Measurements from ENCODE around the gene SYT3.

The SYT3 gene

GRCh38 chr19:50632151-50632835, 7.4 kb downstream of the SYT3 start:
- TF ChIP-seq, protein P1, sequence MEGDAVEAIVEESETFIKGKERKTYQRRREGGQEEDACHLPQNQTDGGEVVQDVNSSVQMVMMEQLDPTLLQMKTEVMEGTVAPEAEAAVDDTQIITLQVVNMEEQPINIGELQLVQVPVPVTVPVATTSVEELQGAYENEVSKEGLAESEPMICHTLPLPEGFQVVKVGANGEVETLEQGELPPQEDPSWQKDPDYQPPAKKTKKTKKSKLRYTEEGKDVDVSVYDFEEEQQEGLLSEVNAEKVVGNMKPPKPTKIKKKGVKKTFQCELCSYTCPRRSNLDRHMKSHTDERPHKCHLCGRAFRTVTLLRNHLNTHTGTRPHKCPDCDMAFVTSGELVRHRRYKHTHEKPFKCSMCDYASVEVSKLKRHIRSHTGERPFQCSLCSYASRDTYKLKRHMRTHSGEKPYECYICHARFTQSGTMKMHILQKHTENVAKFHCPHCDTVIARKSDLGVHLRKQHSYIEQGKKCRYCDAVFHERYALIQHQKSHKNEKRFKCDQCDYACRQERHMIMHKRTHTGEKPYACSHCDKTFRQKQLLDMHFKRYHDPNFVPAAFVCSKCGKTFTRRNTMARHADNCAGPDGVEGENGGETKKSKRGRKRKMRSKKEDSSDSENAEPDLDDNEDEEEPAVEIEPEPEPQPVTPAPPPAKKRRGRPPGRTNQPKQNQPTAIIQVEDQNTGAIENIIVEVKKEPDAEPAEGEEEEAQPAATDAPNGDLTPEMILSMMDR (IDR thresholded peaks at IDR 0.05), result no peak
- intact Hi-C loops (cut with DNase I; ENCODE audit: low total_unique reads), result no loop called here
- peaks cover 0 to 29% (median 22%) of the 10 kb centered on the region in 3 donors for H3K9me3 ChIP-seq
- H3K27ac ChIP-seq, result no peak overlapping the region
- DNase-seq, result no peak
- H3K4me3 ChIP-seq, result no peak overlapping the region
- H3K36me3 ChIP-seq, result no peaks in the 10 kb centered on the region
- peaks cover 0 to 34% of the 10 kb centered on the region in 2 donors for H3K27me3 ChIP-seq
- H3K4me1 ChIP-seq, result no peaks in the 10 kb centered on the region

DNA sequence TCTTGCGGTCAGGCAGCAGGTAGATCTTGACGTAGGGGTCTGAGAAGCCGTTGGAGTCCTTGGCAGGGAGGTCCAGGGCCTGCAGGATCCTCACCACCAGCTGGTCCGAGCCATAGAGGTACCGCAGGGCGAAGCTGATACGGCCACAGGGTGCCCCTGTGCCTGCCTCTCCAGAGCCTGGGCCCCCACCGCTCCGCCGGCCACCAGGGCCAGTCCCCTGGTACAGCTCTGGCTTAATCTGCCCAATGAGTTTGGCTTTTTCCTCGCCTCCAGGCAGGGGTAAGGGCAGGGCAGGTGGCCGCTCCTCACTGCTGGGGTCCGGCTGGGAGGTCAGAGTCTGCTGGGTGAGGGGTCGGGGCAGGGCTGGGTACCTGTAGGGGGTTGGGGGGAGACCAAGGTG, 9.9 kb downstream of the SYT3 start:
- Histone ChIP-seq H3K9me3 (peaks cover 0 to 27% (median 22%) of the 10 kb centered on the region in 3 donors), H3K27ac (no peak overlapping the region), H3K4me3 (no peak overlapping the region), H3K36me3 (no peaks in the 10 kb centered on the region), H3K4me1 (no peaks in the 10 kb centered on the region), H3K27me3 (peaks cover 0 to 27% of the 10 kb centered on the region in 2 donors)
- no peak for DNase-seq
- intact Hi-C loops (cut with DNase I; ENCODE audit: low total_unique reads), result no loop called here
- TF ChIP-seq, protein P1 (IDR thresholded peaks at IDR 0.05), result no peak

DNA sequence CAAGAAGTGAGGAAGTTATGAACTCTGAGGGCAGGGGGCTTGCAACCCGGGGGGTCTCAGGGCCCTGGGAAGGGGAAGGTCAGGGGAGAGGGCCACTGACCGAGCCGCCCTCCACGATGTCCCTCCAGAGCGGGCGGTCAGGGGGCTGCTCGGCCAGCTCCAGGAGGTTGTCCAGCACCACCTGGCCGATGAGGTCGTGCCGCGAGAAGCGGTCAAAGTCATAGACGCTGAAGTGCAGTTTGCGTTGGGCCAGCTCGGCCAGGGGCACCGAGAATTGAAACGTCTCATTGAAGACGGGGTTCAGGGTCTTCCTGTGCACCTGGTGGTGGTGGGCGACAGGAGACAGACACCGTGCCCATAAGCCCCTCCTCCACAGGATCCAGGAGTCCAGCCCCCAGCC, 10.5 kb downstream of the SYT3 start:
- H3K4me3 ChIP-seq, result no peak overlapping the region
- H3K9me3 ChIP-seq, result peaks cover 0 to 21% (median 20%) of the 10 kb centered on the region in 3 donors
- DNase-seq, result no peak
- TF ChIP-seq, protein P1 (IDR thresholded peaks at IDR 0.05), result no peak
- no peak overlapping the region for H3K27ac ChIP-seq
- peaks cover 0 to 27% of the 10 kb centered on the region in 2 donors for H3K27me3 ChIP-seq
- H3K4me1 ChIP-seq, result no peaks in the 10 kb centered on the region
- intact Hi-C loops (cut with DNase I; ENCODE audit: low total_unique reads), result no loop called here
- H3K36me3 ChIP-seq, result no peaks in the 10 kb centered on the region

GRCh38 chr19:50628551-50628950, 11.1 kb downstream of the SYT3 start:
- no peak for DNase-seq
- Histone ChIP-seq H3K9me3 (peaks cover 0 to 14% (median 13%) of the 10 kb centered on the region in 3 donors), H3K4me3 (no peak overlapping the region), H3K27me3 (peaks cover 0 to 27% of the 10 kb centered on the region in 2 donors), H3K27ac (no peak overlapping the region), H3K36me3 (no peaks in the 10 kb centered on the region), H3K4me1 (no peaks in the 10 kb centered on the region)
- TF ChIP-seq, protein P1 (IDR thresholded peaks at IDR 0.05), result no peak
- intact Hi-C loops (cut with DNase I; ENCODE audit: low total_unique reads), result no loop called here

GRCh38 chr19:50628146-50628545, 11.5 kb downstream of the SYT3 start:
- H3K27ac ChIP-seq, result no peak overlapping the region
- intact Hi-C loops (cut with DNase I; ENCODE audit: low total_unique reads), result no loop called here
- TF ChIP-seq, protein P1 (IDR thresholded peaks at IDR 0.05), result no peak
- peaks cover 0 to 10% (median 9%) of the 10 kb centered on the region in 3 donors for H3K9me3 ChIP-seq
- no peak overlapping the region for H3K4me3 ChIP-seq
- H3K36me3 ChIP-seq, result no peaks in the 10 kb centered on the region
- H3K4me1 ChIP-seq, result no peaks in the 10 kb centered on the region
- peaks cover 0 to 27% of the 10 kb centered on the region in 2 donors for H3K27me3 ChIP-seq
- no peak for DNase-seq

Data from tibial artery (tissue), 4 donors.